GM12874 (cell line): ENCODE results near the gene P2RX6.

ENCODE experiments used
- CTCF ChIP-seq: IDR thresholded peaks from 2 replicates; pipeline ENCODE4 v1.5.1; 2011; ENCODE audit warnings: low read depth, mild to moderate bottlenecking, control low read depth, low read length, moderate library complexity; ENCODE audit not compliant: insufficient read depth

The P2RX6 gene

GRCh38 chr22:21018314-21018713, 3.3 kb downstream of the P2RX6 start:
- TF ChIP-seq CTCF, result no peak

- TF ChIP-seq CTCF, result peak; percentile 64
Measured at GRCh38 chr22:21020802-21021429, 6.0 kb downstream of the P2RX6 start.

DNA sequence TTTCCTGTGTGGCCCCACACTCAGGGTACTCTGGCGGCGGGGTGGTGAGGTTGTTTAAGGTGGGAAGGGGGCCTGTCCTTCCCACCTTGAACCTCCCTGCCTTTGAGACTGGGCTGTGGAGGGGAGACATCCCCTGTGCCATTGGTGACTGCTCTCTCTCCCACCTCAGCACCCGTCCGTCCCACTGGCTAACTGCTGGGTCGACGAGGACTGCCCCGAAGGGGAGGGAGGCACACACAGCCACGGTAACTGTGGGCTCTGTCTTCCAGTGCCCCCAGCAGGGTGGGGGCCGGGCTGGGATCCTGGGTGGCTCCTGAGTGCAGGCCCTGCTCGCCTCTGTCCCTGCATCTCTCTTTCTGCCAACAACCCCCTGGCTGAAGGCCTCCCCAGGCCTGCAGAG, 7.5 kb downstream of the P2RX6 start:
- no peak for TF ChIP-seq CTCF

DNA sequence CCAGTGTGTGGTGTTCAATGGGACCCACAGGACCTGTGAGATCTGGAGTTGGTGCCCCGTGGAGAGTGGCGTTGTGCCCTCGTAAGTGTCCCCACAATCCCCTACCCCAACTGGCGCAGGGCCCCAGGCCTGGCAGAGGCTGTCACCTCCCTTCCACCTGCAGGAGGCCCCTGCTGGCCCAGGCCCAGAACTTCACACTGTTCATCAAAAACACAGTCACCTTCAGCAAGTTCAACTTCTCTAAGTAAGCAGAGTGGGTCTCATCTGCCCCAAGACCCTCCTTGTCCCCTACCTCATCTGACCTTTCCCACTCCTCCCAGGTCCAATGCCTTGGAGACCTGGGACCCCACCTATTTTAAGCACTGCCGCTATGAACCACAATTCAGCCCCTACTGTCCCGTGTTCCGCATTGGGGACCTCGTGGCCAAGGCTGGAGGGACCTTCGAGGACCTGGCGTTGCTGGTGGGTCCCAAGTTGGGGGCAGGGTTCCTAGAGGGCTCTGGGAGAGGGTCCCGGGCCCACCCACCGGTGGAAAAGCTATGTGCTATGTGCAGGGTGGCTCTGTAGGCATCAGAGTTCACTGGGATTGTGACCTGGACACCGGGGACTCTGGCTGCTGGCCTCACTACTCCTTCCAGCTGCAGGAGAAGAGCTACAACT, 8.1 kb downstream of the P2RX6 start:
- peak; percentile 24; the same call in 1 of the 2 replicates for TF ChIP-seq CTCF

GRCh38 chr22:21025266-21025665, 10.3 kb downstream of the P2RX6 start:
- no peak for TF ChIP-seq CTCF

GRCh38 chr22:21025763-21026755, 11.1 kb downstream of the P2RX6 start:
- no peak for TF ChIP-seq CTCF
